ENCODE measurements around the gene RPH3AL.

The RPH3AL gene

GRCh38 chr17:313231-313630, 39.4 kb downstream of the RPH3AL start:
- H2AK5ac ChIP-seq (ENCODE audit: low read length) = no peak overlapping the region
- no peaks in the 10 kb centered on the region for H3K79me2 ChIP-seq (ENCODE audit: control insufficient read depth, insufficient read depth, low read length, poor library complexity)
- no peak overlapping the region for H4K12ac ChIP-seq (ENCODE audit: low read depth, low read length)
- H3K4me1 ChIP-seq (ENCODE audit: control insufficient read depth in 1 of 2, insufficient read depth in 2 of 2, low read length in 2 of 2) = no peaks in the 10 kb centered on the region
- H3K14ac ChIP-seq (ENCODE audit: low read length) = no peak overlapping the region
- DNase-seq = no peak
- H3K27ac ChIP-seq (ENCODE audit: low read depth, low read length) = no peak overlapping the region
- H4K91ac ChIP-seq (ENCODE audit: low read depth, low read length) = no peak overlapping the region
- no peak overlapping the region for H3K4me3 ChIP-seq (ENCODE audit: low read depth, low read length)
- H3K18ac ChIP-seq (ENCODE audit: low read length) = no peak overlapping the region
- no peak overlapping the region for H3K4ac ChIP-seq (ENCODE audit: low read depth, low read length)
- no peaks in the 10 kb centered on the region for H3K79me1 ChIP-seq (ENCODE audit: low read length)
- H2AFZ ChIP-seq (ENCODE audit: insufficient read depth, low read length, poor library complexity) = no peak overlapping the region
- no peaks in the 10 kb centered on the region for H3K27me3 ChIP-seq (ENCODE audit: insufficient read depth, low read length)
- no peak overlapping the region for H4K8ac ChIP-seq (ENCODE audit: low read depth, low read length)
- no peak overlapping the region for H3K23ac ChIP-seq (ENCODE audit: low read length)
- H2BK120ac ChIP-seq (ENCODE audit: insufficient read depth, low read length, poor library complexity) = no peak overlapping the region
- H3K36me3 ChIP-seq (ENCODE audit: control insufficient read depth in 1 of 2, insufficient read depth in 2 of 2, low read length in 2 of 2) = no peaks in the 10 kb centered on the region
- WGBS (ENCODE audit: extremely low coverage, insufficient coverage, insufficient read length) = no CpG with 5 or more reads among the region's 10 CpGs
- H2BK5ac ChIP-seq (ENCODE audit: low read depth, low read length, poor library complexity) = no peak overlapping the region
- no peak overlapping the region for H3K9ac ChIP-seq (ENCODE audit: low read length)
- H3K9me3 ChIP-seq (ENCODE audit: insufficient read depth, low read depth, low read length) = peaks cover 27% of the 10 kb centered on the region
- no peak overlapping the region for H2BK12ac ChIP-seq (ENCODE audit: low read length)
- no peak overlapping the region for H3K4me2 ChIP-seq (ENCODE audit: low read length)

- Histone ChIP-seq H2AK5ac (ENCODE audit: low read length) (no peak overlapping the region), H4K8ac (ENCODE audit: low read depth, low read length) (no peak overlapping the region), H3K36me3 (ENCODE audit: control insufficient read depth in 1 of 2, insufficient read depth in 2 of 2, low read length in 2 of 2) (no peaks in the 10 kb centered on the region), H2BK12ac (ENCODE audit: low read length) (no peak overlapping the region), H3K4me2 (ENCODE audit: low read length) (no peak overlapping the region), H3K27me3 (ENCODE audit: insufficient read depth, low read length) (no peaks in the 10 kb centered on the region), H3K18ac (ENCODE audit: low read length) (no peak overlapping the region), H3K9ac (ENCODE audit: low read length) (no peak overlapping the region), H3K27ac (ENCODE audit: low read depth, low read length) (no peak overlapping the region), H4K12ac (ENCODE audit: low read depth, low read length) (no peak overlapping the region), H3K9me3 (ENCODE audit: insufficient read depth, low read depth, low read length) (peaks cover 27% of the 10 kb centered on the region), H2BK5ac (ENCODE audit: low read depth, low read length, poor library complexity) (no peak overlapping the region), H3K79me1 (ENCODE audit: low read length) (no peaks in the 10 kb centered on the region), H3K4me1 (ENCODE audit: control insufficient read depth in 1 of 2, insufficient read depth in 2 of 2, low read length in 2 of 2) (no peaks in the 10 kb centered on the region), H2BK120ac (ENCODE audit: insufficient read depth, low read length, poor library complexity) (no peak overlapping the region), H2AFZ (ENCODE audit: insufficient read depth, low read length, poor library complexity) (no peak overlapping the region), H3K79me2 (ENCODE audit: control insufficient read depth, insufficient read depth, low read length, poor library complexity) (no peaks in the 10 kb centered on the region), H4K91ac (ENCODE audit: low read depth, low read length) (no peak overlapping the region), H3K23ac (ENCODE audit: low read length) (no peak overlapping the region), H3K4me3 (ENCODE audit: low read depth, low read length) (no peak overlapping the region), H3K14ac (ENCODE audit: low read length) (no peak overlapping the region), H3K4ac (ENCODE audit: low read depth, low read length) (no peak overlapping the region)
- WGBS (ENCODE audit: extremely low coverage, insufficient coverage, insufficient read length) = no CpG with 5 or more reads among the region's 18 CpGs
- DNase-seq = no peak
Observed at GRCh38 chr17:312476-313148, 40.0 kb downstream of the RPH3AL start.

- H2AFZ ChIP-seq (ENCODE audit: insufficient read depth, low read length, poor library complexity) = no peak overlapping the region
- no peaks in the 10 kb centered on the region for H3K36me3 ChIP-seq (ENCODE audit: control insufficient read depth in 1 of 2, insufficient read depth in 2 of 2, low read length in 2 of 2)
- no peak overlapping the region for H3K4me2 ChIP-seq (ENCODE audit: low read length)
- H3K27ac ChIP-seq (ENCODE audit: low read depth, low read length) = no peak overlapping the region
- H2BK5ac ChIP-seq (ENCODE audit: low read depth, low read length, poor library complexity) = no peak overlapping the region
- no peak overlapping the region for H3K4me3 ChIP-seq (ENCODE audit: low read depth, low read length)
- WGBS (ENCODE audit: extremely low coverage, insufficient coverage, insufficient read length) = no CpG with 5 or more reads among the region's 20 CpGs
- no peak overlapping the region for H3K9ac ChIP-seq (ENCODE audit: low read length)
- no peaks in the 10 kb centered on the region for H3K27me3 ChIP-seq (ENCODE audit: insufficient read depth, low read length)
- H3K23ac ChIP-seq (ENCODE audit: low read length) = no peak overlapping the region
- H4K91ac ChIP-seq (ENCODE audit: low read depth, low read length) = no peak overlapping the region
- H3K4me1 ChIP-seq (ENCODE audit: control insufficient read depth in 1 of 2, insufficient read depth in 2 of 2, low read length in 2 of 2) = no peaks in the 10 kb centered on the region
- H4K8ac ChIP-seq (ENCODE audit: low read depth, low read length) = no peak overlapping the region
- H2AK5ac ChIP-seq (ENCODE audit: low read length) = no peak overlapping the region
- no peak overlapping the region for H2BK12ac ChIP-seq (ENCODE audit: low read length)
- no peak overlapping the region for H3K14ac ChIP-seq (ENCODE audit: low read length)
- no peaks in the 10 kb centered on the region for H3K79me1 ChIP-seq (ENCODE audit: low read length)
- no peak overlapping the region for H3K4ac ChIP-seq (ENCODE audit: low read depth, low read length)
- peaks cover 24% of the 10 kb centered on the region for H3K9me3 ChIP-seq (ENCODE audit: insufficient read depth, low read depth, low read length)
- no peak overlapping the region for H3K18ac ChIP-seq (ENCODE audit: low read length)
- H4K12ac ChIP-seq (ENCODE audit: low read depth, low read length) = no peak overlapping the region
- no peak overlapping the region for H2BK120ac ChIP-seq (ENCODE audit: insufficient read depth, low read length, poor library complexity)
- no peak for DNase-seq
- H3K79me2 ChIP-seq (ENCODE audit: control insufficient read depth, insufficient read depth, low read length, poor library complexity) = no peaks in the 10 kb centered on the region
Observed at GRCh38 chr17:311119-311782, 41.4 kb downstream of the RPH3AL start.

GRCh38 chr17:310111-311010, 42.2 kb downstream of the RPH3AL start:
- no peak overlapping the region for H2BK120ac ChIP-seq (ENCODE audit: insufficient read depth, low read length, poor library complexity)
- WGBS (ENCODE audit: extremely low coverage, insufficient coverage, insufficient read length) = no CpG with 5 or more reads among the region's 28 CpGs
- H3K4me2 ChIP-seq (ENCODE audit: low read length) = no peak overlapping the region
- H3K23ac ChIP-seq (ENCODE audit: low read length) = no peak overlapping the region
- H3K4me3 ChIP-seq (ENCODE audit: low read depth, low read length) = no peak overlapping the region
- H3K27ac ChIP-seq (ENCODE audit: low read depth, low read length) = no peak overlapping the region
- H3K18ac ChIP-seq (ENCODE audit: low read length) = no peak overlapping the region
- no peak overlapping the region for H2AK5ac ChIP-seq (ENCODE audit: low read length)
- no peaks in the 10 kb centered on the region for H3K4me1 ChIP-seq (ENCODE audit: control insufficient read depth in 1 of 2, insufficient read depth in 2 of 2, low read length in 2 of 2)
- DNase-seq = no peak
- no peak overlapping the region for H2BK5ac ChIP-seq (ENCODE audit: low read depth, low read length, poor library complexity)
- H3K4ac ChIP-seq (ENCODE audit: low read depth, low read length) = no peak overlapping the region
- no peak overlapping the region for H2BK12ac ChIP-seq (ENCODE audit: low read length)
- H3K9me3 ChIP-seq (ENCODE audit: insufficient read depth, low read depth, low read length) = peaks cover 15% of the 10 kb centered on the region
- no peak overlapping the region for H4K91ac ChIP-seq (ENCODE audit: low read depth, low read length)
- no peaks in the 10 kb centered on the region for H3K79me1 ChIP-seq (ENCODE audit: low read length)
- H2AFZ ChIP-seq (ENCODE audit: insufficient read depth, low read length, poor library complexity) = no peak overlapping the region
- no peak overlapping the region for H4K8ac ChIP-seq (ENCODE audit: low read depth, low read length)
- no peak overlapping the region for H4K12ac ChIP-seq (ENCODE audit: low read depth, low read length)
- H3K14ac ChIP-seq (ENCODE audit: low read length) = no peak overlapping the region
- H3K9ac ChIP-seq (ENCODE audit: low read length) = no peak overlapping the region
- no peaks in the 10 kb centered on the region for H3K79me2 ChIP-seq (ENCODE audit: control insufficient read depth, insufficient read depth, low read length, poor library complexity)
- no peaks in the 10 kb centered on the region for H3K27me3 ChIP-seq (ENCODE audit: insufficient read depth, low read length)
- no peaks in the 10 kb centered on the region for H3K36me3 ChIP-seq (ENCODE audit: control insufficient read depth in 1 of 2, insufficient read depth in 2 of 2, low read length in 2 of 2)

Measured in trophoblast cell (in vitro differentiated cells and primary cell).